Gastroesophageal sphincter (tissue), 2 donors: ENCODE measurements around the gene GLB1L3.

ENCODE experiments used
- EP300 ChIP-seq: sonication (generic); formaldehyde crosslinking; IDR thresholded peaks from one replicate; pipeline ENCODE4 v1.6.1; 2017; ENCODE audit warnings: antibody characterized with exemption, mild to moderate bottlenecking
- POLR2AphosphoS5 ChIP-seq: sonication (generic); formaldehyde crosslinking; IDR thresholded peaks from one replicate; pipeline ENCODE4 v1.6.1; 2017; ENCODE audit warnings: antibody characterized with exemption

DNA sequence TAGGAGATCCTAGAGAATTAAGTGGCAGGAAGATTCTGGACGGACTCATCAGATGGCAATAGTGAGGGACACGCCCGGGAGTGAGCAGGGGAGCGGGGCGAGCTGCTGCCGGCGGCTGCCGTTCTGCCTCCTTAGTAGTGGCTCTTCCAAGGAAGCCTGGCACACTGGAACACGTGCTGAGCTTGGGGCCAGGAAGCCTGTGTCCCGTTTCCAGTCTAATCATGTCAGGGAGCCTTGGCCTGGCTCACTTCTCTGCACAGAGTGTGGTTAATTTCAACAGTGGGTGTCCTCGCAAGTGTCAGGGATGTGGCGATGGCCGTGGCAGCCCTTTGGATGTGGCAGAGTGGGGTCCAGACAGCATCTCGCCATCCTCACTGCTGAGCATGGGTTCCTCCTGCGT lies 16.5 kb downstream of the GLB1L3 start:
- TF ChIP-seq EP300 (no peak), POLR2AphosphoS5 (no peak)
